Measurements from ENCODE around the gene KRT13. TPM values are rescaled to one million over a fixed set of nuclear protein-coding genes. Genes with fewer than 3 reads are reported as not detected.

Gene KRT13
- total RNA-seq, 1 donor from 2014 or later: 112 TPM

GRCh38 chr17:41475421-41475820, 30.0 kb downstream of the KRT13 start:
- DNase-seq (ENCODE audit: low read depth): no peak
- FAIRE-seq: no peak
- Histone ChIP-seq H3K27me3 (ENCODE audit: control insufficient read depth, insufficient read depth, low read length) (peaks cover 1% of the 10 kb centered on the region), H3K36me3 (ENCODE audit: control insufficient read depth, insufficient read depth, low read length) (no peaks in the 10 kb centered on the region), H3K4me3 (ENCODE audit: low read depth, low read length) (no peak overlapping the region)
- TF ChIP-seq, protein P1, sequence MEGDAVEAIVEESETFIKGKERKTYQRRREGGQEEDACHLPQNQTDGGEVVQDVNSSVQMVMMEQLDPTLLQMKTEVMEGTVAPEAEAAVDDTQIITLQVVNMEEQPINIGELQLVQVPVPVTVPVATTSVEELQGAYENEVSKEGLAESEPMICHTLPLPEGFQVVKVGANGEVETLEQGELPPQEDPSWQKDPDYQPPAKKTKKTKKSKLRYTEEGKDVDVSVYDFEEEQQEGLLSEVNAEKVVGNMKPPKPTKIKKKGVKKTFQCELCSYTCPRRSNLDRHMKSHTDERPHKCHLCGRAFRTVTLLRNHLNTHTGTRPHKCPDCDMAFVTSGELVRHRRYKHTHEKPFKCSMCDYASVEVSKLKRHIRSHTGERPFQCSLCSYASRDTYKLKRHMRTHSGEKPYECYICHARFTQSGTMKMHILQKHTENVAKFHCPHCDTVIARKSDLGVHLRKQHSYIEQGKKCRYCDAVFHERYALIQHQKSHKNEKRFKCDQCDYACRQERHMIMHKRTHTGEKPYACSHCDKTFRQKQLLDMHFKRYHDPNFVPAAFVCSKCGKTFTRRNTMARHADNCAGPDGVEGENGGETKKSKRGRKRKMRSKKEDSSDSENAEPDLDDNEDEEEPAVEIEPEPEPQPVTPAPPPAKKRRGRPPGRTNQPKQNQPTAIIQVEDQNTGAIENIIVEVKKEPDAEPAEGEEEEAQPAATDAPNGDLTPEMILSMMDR (IDR thresholded peaks at IDR 0.05; ENCODE audit: insufficient read depth, low read length, severe bottlenecking): no peak

- H3K4me3 ChIP-seq (ENCODE audit: low read depth, low read length): no peak overlapping the region
- TF ChIP-seq, protein P1 (IDR thresholded peaks at IDR 0.05; ENCODE audit: insufficient read depth, low read length, severe bottlenecking): no peak
- H3K36me3 ChIP-seq (ENCODE audit: control insufficient read depth, insufficient read depth, low read length): no peaks in the 10 kb centered on the region
- peaks cover 1% of the 10 kb centered on the region for H3K27me3 ChIP-seq (ENCODE audit: control insufficient read depth, insufficient read depth, low read length)
- DNase-seq (ENCODE audit: low read depth) (no peak), FAIRE-seq (no peak)
Measured at GRCh38 chr17:41474863-41475262, 30.5 kb downstream of the KRT13 start.

DNA sequence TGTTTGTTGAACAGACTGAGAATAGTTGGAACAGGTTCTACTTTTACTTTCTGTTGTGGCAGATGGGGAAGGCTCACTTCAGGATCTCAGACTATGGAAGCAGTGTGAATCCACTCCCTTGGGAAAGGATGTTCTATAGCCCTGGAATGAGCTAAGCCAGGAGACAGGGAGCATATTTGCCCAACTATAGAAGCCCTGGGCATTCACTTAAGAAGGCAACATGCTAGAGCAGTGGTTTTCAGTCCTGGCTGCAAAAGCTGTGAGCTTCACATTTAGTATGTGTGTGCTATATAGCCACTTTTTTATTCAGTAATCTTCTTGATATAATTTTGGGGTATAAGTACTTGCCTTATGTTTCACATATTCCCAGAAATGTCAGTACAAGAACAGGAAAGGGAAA, 37.1 kb downstream of the KRT13 start:
- H3K4me3 ChIP-seq (ENCODE audit: low read depth, low read length): no peak overlapping the region
- no peak for DNase-seq (ENCODE audit: low read depth)
- no peaks in the 10 kb centered on the region for H3K36me3 ChIP-seq (ENCODE audit: control insufficient read depth, insufficient read depth, low read length)
- TF ChIP-seq, protein P1 (IDR thresholded peaks at IDR 0.05; ENCODE audit: insufficient read depth, low read length, severe bottlenecking): no peak
- no peak for FAIRE-seq
- no peaks in the 10 kb centered on the region for H3K27me3 ChIP-seq (ENCODE audit: control insufficient read depth, insufficient read depth, low read length)

DNA sequence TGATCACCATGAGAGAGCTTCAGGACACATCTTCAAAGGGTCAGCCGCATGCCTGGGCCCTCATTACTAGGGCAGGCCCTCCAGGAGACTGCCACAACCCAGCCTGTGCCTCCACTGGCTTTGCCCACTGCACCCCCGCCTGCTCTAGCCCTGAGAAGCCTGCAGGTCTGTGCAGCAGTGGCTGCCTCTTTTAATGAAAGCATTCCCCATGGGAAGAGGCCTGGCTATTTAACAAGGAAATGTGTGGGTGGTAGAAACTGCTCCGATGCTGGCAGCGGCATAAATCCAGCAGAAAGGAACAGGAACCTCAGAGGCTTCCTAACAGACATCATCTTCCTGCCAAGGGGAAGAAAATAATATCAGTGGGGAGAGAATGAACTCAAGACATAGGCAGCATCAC, 37.9 kb downstream of the KRT13 start:
- TF ChIP-seq, protein P1 (IDR thresholded peaks at IDR 0.05; ENCODE audit: insufficient read depth, low read length, severe bottlenecking): no peak
- Histone ChIP-seq H3K36me3 (ENCODE audit: control insufficient read depth, insufficient read depth, low read length) (no peaks in the 10 kb centered on the region), H3K27me3 (ENCODE audit: control insufficient read depth, insufficient read depth, low read length) (no peaks in the 10 kb centered on the region), H3K4me3 (ENCODE audit: low read depth, low read length) (no peak overlapping the region)
- DNase-seq (ENCODE audit: low read depth) (peak; percentile 38), FAIRE-seq (no peak)

DNA sequence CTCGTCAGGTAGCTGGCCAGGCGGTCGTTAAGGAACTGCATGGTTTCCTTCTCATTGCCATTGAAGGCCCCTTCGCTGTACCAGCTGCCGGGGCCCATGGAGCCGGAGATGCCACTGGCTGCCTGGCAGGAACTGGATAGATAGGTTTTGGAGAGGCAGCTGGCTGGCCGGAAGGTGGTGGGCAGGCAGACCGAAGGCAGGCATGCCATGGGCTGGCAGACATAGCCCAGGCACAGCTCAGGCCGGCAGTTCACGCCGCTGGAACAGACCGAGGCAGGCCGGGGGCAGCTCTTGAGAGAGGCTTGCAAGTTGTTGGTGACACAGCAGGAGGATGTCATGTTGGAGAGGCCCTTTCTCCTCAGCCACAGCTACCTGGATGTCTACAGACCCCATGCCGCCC, 38.4 kb downstream of the KRT13 start, which contains the start of gene KRT32:
Gene KRT32, minus strand, starts transcription at position 399 of the 400 bp plus-strand sequence. Its CDS starts 61 bp downstream, at position 338.
- FAIRE-seq: no peak
- no peak for DNase-seq (ENCODE audit: low read depth)
- no peaks in the 10 kb centered on the region for H3K36me3 ChIP-seq (ENCODE audit: control insufficient read depth, insufficient read depth, low read length)
- TF ChIP-seq, protein P1 (IDR thresholded peaks at IDR 0.05; ENCODE audit: insufficient read depth, low read length, severe bottlenecking): no peak
- no peak within 1 kb of the TSS for H3K4me3 ChIP-seq (ENCODE audit: low read depth, low read length)
- no peaks in the 10 kb centered on the region for H3K27me3 ChIP-seq (ENCODE audit: control insufficient read depth, insufficient read depth, low read length)

DNA sequence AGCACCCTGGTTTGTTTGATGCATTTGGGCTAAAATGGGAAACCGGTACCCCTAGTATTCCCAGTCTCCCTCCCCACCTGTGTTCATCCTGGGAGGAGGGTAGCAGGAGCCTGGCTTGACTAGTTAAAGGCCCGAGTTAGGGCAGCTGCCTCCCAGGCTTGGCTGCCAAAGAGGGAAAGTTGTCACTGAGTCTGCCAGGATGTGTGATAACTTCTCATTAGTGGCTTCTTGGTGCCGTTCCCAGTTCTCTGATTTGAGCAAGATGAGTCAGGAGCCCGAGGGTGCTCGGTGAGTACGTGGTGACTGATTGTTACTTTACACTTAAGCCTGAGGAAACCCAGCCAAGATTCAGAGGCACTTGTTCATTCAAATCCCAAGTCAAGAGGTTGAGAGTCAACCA, 40.7 kb downstream of the KRT13 start:
- FAIRE-seq (peak; percentile 91), DNase-seq (ENCODE audit: low read depth) (peak; percentile 99)
- no peak overlapping the region for H3K4me3 ChIP-seq (ENCODE audit: low read depth, low read length)
- no peaks in the 10 kb centered on the region for H3K27me3 ChIP-seq (ENCODE audit: control insufficient read depth, insufficient read depth, low read length)
- TF ChIP-seq, protein P1 (IDR thresholded peaks at IDR 0.05; ENCODE audit: insufficient read depth, low read length, severe bottlenecking): no peak
- no peaks in the 10 kb centered on the region for H3K36me3 ChIP-seq (ENCODE audit: control insufficient read depth, insufficient read depth, low read length)
